HEK293 (cell line): ENCODE results near the gene ENO3.

ENCODE experiments used
- CTCF ChIA-PET: fragments of 350-600 bp; formaldehyde crosslinking; extraction: SDS; loops from one replicate; lab custom pipeline; 2021; ENCODE audit warnings: antibody characterized with exemption; lab: Yijun Ruan, JAX
- POLR2A ChIA-PET: fragments of 300-600 bp; formaldehyde crosslinking; extraction: SDS; loops from one replicate; lab custom pipeline; 2020; ENCODE audit warnings: antibody characterized with exemption, inconsistent platforms; lab: Yijun Ruan, JAX
- H3K27ac ChIP-seq: fragments of 200-500 bp; sonication (Bioruptor generic); 2 replicates; pipeline ENCODE4 v1.5.1; 2014; ENCODE audit warnings: low read depth, low read length, control low read depth, inconsistent platforms; ENCODE audit errors: extremely low read depth
- H3K36me3 ChIP-seq, 2 experiments: fragments of 200-500 bp in 1 of 2; sonication (Bioruptor generic) in 1 of 2; 1 replicate in 1 of 2; 2 replicates in 1 of 2; pipeline ENCODE4 v1.5.1; 2014 to 2017; ENCODE audit warnings: inconsistent platforms in 2 of 2, low read length in 2 of 2; ENCODE audit not compliant: control insufficient read depth in 2 of 2, insufficient read depth in 1 of 2
- H3K4me1 ChIP-seq: fragments of 200-500 bp; sonication (Bioruptor generic); 2 replicates; pipeline ENCODE4 v1.5.1; 2014; ENCODE audit warnings: mild to moderate bottlenecking, low read length, inconsistent platforms; ENCODE audit not compliant: control insufficient read depth, insufficient read depth
- H3K4me3 ChIP-seq: 2 replicates; pipeline ENCODE4 v1.5.1; 2011; ENCODE audit warnings: low read depth, mild to moderate bottlenecking, control low read depth, low read length, moderate library complexity
- H3K9me3 ChIP-seq: fragments of 200-500 bp; sonication (Bioruptor generic); 2 replicates; pipeline ENCODE4 v1.5.1; 2014; ENCODE audit warnings: low read depth, low read length, inconsistent platforms; ENCODE audit not compliant: control insufficient read depth, insufficient read depth
- FEZF1 ChIP-seq: fragments of 450-650 bp; formaldehyde crosslinking; IDR thresholded peaks from 2 replicates; pipeline ENCODE4 v1.5.1; 2016; ENCODE audit warnings: missing biosample characterization, missing genetic modification characterization
- KLF1 ChIP-seq: fragments of 450-650 bp; formaldehyde crosslinking; IDR thresholded peaks from 2 replicates; pipeline ENCODE4 v1.5.1; 2016; ENCODE audit warnings: missing biosample characterization, missing genetic modification characterization
- PRDM1 ChIP-seq: fragments of 450-650 bp; formaldehyde crosslinking; IDR thresholded peaks from 2 replicates; pipeline ENCODE4; 2016; ENCODE audit warnings: missing biosample characterization, missing genetic modification characterization
- ZNF114 ChIP-seq: fragments of 450-650 bp; formaldehyde crosslinking; IDR thresholded peaks from 2 replicates; pipeline ENCODE4 v1.5.0; 2017; ENCODE audit warnings: missing biosample characterization, missing genetic modification characterization
- ZNF214 ChIP-seq: fragments of 450-650 bp; formaldehyde crosslinking; IDR thresholded peaks from 2 replicates; pipeline ENCODE4 v1.5.1; 2017; ENCODE audit warnings: missing biosample characterization, mild to moderate bottlenecking, missing genetic modification characterization, borderline replicate concordance
- ZNF394 ChIP-seq: fragments of 450-650 bp; formaldehyde crosslinking; IDR thresholded peaks from 2 replicates; pipeline ENCODE4 v1.5.1; 2016; ENCODE audit warnings: missing biosample characterization, missing genetic modification characterization, mild to moderate bottlenecking, moderate library complexity, borderline replicate concordance
- ZNF518A ChIP-seq: fragments of 450-650 bp; formaldehyde crosslinking; conservative IDR thresholded peaks from 2 replicates; pipeline ENCODE4 v1.5.1; 2016; ENCODE audit warnings: low read depth, missing biosample characterization, missing genetic modification characterization
- ZNF623 ChIP-seq: fragments of 450-650 bp; formaldehyde crosslinking; IDR thresholded peaks from 2 replicates; pipeline ENCODE4 v1.5.1; 2016; ENCODE audit warnings: missing biosample characterization, missing genetic modification characterization
- ZNF76 ChIP-seq: fragments of 450-650 bp; formaldehyde crosslinking; IDR thresholded peaks from 2 replicates; pipeline ENCODE4; 2016; ENCODE audit warnings: low read depth, missing biosample characterization, missing genetic modification characterization, borderline replicate concordance
- ZNF792 ChIP-seq: fragments of 450-650 bp; formaldehyde crosslinking; IDR thresholded peaks from 2 replicates; pipeline ENCODE4 v1.5.1; 2016; ENCODE audit warnings: missing biosample characterization, missing genetic modification characterization
- TF ChIP-seq, protein P1 (sequence below): fragments of 450-650 bp; formaldehyde crosslinking; IDR thresholded peaks from 2 replicates; pipeline ENCODE4 v1.5.1; 2016; ENCODE audit warnings: missing biosample characterization, missing genetic modification characterization

ENO3 gene

GRCh38 chr17:4970273-4970672 is 19.4 kb downstream of the ENO3 start:
- Histone ChIP-seq H3K27ac (0 out of 2 replicates have a peak overlapping the region, but pooled peaks have one; percentile 37), H3K4me3 (no peak overlapping the region), H3K36me3 (peaks cover 34 to 65% of the 10 kb centered on the region in 2 experiments), H3K4me1 (peaks cover 15% of the 10 kb centered on the region), H3K9me3 (peaks cover 3% of the 10 kb centered on the region; the same call in 1 of the 2 replicates)
- no peak for TF ChIP-seq ZNF76 (tag by site-specific recombination)
- 0 out of 2 replicates have a peak, but pooled peaks have one; percentile 3 for TF ChIP-seq PRDM1 (tag by site-specific recombination)
- TF ChIP-seq ZNF214 = no peak
- no peak for TF ChIP-seq KLF1
- TF ChIP-seq, protein P1, sequence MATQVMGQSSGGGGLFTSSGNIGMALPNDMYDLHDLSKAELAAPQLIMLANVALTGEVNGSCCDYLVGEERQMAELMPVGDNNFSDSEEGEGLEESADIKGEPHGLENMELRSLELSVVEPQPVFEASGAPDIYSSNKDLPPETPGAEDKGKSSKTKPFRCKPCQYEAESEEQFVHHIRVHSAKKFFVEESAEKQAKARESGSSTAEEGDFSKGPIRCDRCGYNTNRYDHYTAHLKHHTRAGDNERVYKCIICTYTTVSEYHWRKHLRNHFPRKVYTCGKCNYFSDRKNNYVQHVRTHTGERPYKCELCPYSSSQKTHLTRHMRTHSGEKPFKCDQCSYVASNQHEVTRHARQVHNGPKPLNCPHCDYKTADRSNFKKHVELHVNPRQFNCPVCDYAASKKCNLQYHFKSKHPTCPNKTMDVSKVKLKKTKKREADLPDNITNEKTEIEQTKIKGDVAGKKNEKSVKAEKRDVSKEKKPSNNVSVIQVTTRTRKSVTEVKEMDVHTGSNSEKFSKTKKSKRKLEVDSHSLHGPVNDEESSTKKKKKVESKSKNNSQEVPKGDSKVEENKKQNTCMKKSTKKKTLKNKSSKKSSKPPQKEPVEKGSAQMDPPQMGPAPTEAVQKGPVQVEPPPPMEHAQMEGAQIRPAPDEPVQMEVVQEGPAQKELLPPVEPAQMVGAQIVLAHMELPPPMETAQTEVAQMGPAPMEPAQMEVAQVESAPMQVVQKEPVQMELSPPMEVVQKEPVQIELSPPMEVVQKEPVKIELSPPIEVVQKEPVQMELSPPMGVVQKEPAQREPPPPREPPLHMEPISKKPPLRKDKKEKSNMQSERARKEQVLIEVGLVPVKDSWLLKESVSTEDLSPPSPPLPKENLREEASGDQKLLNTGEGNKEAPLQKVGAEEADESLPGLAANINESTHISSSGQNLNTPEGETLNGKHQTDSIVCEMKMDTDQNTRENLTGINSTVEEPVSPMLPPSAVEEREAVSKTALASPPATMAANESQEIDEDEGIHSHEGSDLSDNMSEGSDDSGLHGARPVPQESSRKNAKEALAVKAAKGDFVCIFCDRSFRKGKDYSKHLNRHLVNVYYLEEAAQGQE (tag by site-specific recombination) = no peak
- no peak for TF ChIP-seq ZNF623 (tag by site-specific recombination)
- TF ChIP-seq ZNF792 (tag by site-specific recombination) = no peak
- TF ChIP-seq ZNF394 = peak; percentile 72
- TF ChIP-seq FEZF1 (tag by site-specific recombination) = no peak
- POLR2A ChIA-PET = interaction anchor here (0.5 to 11.3 kb wide), 5 partner anchors 16 to 158 kb away, joined by 3 to 358 read pairs (median 5); partner anchors contain the start of genes CAMTA2, ENO3, PFN1 and RNF167
- CTCF ChIA-PET = interaction anchor here (1.5 to 2.0 kb wide), 3 partner anchors 10 to 61 kb away, joined by 5 to 10 read pairs (median 9); partner anchors contain the start of gene CAMTA2

DNA sequence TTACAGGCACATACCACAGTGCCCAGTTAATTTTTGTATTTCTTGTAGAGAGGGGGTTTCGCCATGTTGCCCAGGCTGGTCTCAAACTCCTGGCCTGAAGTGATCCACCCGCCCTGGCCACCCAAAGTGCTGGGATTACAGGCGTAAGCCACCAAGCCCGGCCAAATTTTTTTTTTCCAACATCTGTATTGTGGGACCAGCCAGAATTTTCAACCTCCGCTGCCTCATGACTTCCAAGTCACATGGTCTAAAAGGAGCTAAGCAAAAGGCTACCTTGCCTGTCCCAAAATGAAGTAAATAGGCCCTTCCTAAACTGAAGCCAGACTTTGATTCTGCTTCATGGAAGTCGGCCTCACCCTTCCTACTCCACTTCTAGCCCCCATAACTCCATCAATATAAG is 20.9 kb downstream of the ENO3 start:
- ChIA-PET CTCF (interaction anchor here (0.8 to 1.9 kb wide), 4 partner anchors 9 to 91 kb away, joined by 4 to 10 read pairs (median 6); partner anchors contain the start of gene CAMTA2), POLR2A (interaction anchor here (0.6 to 11.3 kb wide), 3 partner anchors 12 to 32 kb away, joined by 4 to 358 read pairs (median 4); partner anchors contain the start of genes ENO3, PFN1, RNF167 and SLC25A11)
- H3K4me1 ChIP-seq = peaks cover 10% of the 10 kb centered on the region

More for the DNA sequence above, 20.9 kb downstream of the ENO3 start:
- Histone ChIP-seq H3K4me3 (no peak overlapping the region), H3K36me3 (peaks cover 36 to 72% of the 10 kb centered on the region in 2 experiments), H3K27ac (no peak overlapping the region), H3K9me3 (no peaks in the 10 kb centered on the region)
- no peak for TF ChIP-seq ZNF114 (tag by site-specific recombination)
- TF ChIP-seq ZNF518A (tag by site-specific recombination) = no peak
